ENCODE data around the gene KPNB1. TPM values are rescaled to one million over a fixed set of nuclear protein-coding genes. Genes with fewer than 3 reads are reported as not detected.
A peak's percentile ranks its signal among the peaks of the same experiment; 100 is the strongest.

Gene KPNB1
- 100 to 1,000 TPM; 162 to 223 (median 175) TPM for total RNA-seq

- TF ChIP-seq POLR2AphosphoS5 (IDR thresholded peaks at IDR 0.05) (peak; percentile 87 to 92), EP300 (IDR thresholded peaks at IDR 0.05) (peak in 1 of 4 donors; percentile 76), POLR2A (IDR thresholded peaks at IDR 0.05) (peak in 2 of 4 donors; percentile 49 to 84), CTCF (IDR thresholded peaks at IDR 0.05) (peak in 3 of 6 experiments; percentile 18 to 39 (median 26))
- peak; percentile 99 to 100 for DNase-seq
- Histone ChIP-seq H3K27me3 (no peaks in the 10 kb centered on the region), H3K36me3 (peaks cover 15 to 28% (median 24%) of the 10 kb centered on the region in 4 donors), H3K4me3 (peak within 1 kb of the TSS; percentile 93 to 98 (median 94)), H3K4me1 (peaks cover 20 to 58% (median 30%) of the 10 kb centered on the region in 4 donors), H3K27ac (peak within 1 kb of the TSS; percentile 85 to 99 (median 96)), H3K9me3 (no peaks in the 10 kb centered on the region)
- WGBS, 2 donors, result 0% methylated on average over 45 to 71 of the region's 74 CpGs
- peak; percentile 95 to 97 for ATAC-seq (ENCODE audit: low FRiP score in 2 of 2)
These were observed at the start of gene KPNB1 for GRCh38 chr17:47649153-47649971. Gene KPNB1 (plus strand): TSS chr17:47649919. CDS start chr17:47650245, 326 bp downstream.

DNA sequence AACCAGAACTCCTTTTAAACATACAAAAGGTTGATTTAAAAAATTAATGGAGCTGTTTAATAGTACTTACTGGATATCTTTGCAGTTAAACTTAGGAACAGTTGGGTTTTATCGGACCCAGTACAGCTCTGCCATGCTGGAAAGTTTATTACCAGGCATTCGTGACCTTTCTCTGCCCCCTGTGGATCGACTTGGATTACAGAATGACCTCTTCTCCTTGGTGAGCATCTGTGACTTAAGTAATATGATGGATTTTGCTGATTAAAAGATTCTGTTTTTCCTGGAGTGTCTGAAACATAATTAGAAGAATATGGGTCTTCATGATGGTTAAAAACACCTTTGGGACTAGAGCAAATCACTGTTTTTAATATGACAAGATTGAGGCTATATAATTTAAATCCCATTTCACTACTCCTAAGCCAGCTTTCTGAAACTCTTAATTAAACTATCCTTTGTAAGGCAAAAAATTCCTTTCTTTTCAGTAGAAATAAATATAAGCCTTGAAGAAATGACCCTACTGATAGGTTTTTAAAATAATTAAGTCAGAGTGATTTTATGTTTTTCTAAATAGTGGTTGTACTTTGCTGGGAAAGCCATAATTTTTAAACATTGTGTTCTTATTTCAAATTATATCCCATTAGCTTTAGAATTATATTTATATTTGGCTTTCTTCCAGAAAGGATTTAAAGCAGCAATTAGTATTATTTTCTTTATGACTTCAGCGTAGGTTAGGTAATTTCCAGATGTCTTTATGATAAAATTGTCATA lies 45.7 kb upstream of the KPNB1 start:
- no peak overlapping the region for H3K27ac ChIP-seq
- peaks cover 34 to 95% (median 68%) of the 10 kb centered on the region in 4 donors for H3K36me3 ChIP-seq
- no peaks in the 10 kb centered on the region for H3K4me1 ChIP-seq
- H3K9me3 ChIP-seq, result no peaks in the 10 kb centered on the region
- ATAC-seq (ENCODE audit: low FRiP score in 2 of 2) (no peak), DNase-seq (no peak)
- H3K27me3 ChIP-seq, result no peaks in the 10 kb centered on the region
- WGBS, 2 donors, result 72 to 82% methylated on average over 4 of the region's 4 CpGs
- TF ChIP-seq EP300 (IDR thresholded peaks at IDR 0.05), result no peak
- TF ChIP-seq POLR2A (IDR thresholded peaks at IDR 0.05), result no peak
- no peak for TF ChIP-seq POLR2AphosphoS5 (IDR thresholded peaks at IDR 0.05)
- TF ChIP-seq CTCF (IDR thresholded peaks at IDR 0.05), result no peak
- no peak overlapping the region for H3K4me3 ChIP-seq

GRCh38 chr17:47604598-47604927 lies 45.2 kb upstream of the KPNB1 start:
- WGBS, 2 donors, result 74 to 91% methylated on average over 1 of the region's 1 CpG
- no peak for TF ChIP-seq EP300 (IDR thresholded peaks at IDR 0.05)
- TF ChIP-seq POLR2AphosphoS5 (IDR thresholded peaks at IDR 0.05), result no peak
- TF ChIP-seq CTCF (IDR thresholded peaks at IDR 0.05), result no peak
- TF ChIP-seq POLR2A (IDR thresholded peaks at IDR 0.05), result no peak
- H3K27me3 ChIP-seq, result no peaks in the 10 kb centered on the region
- no peaks in the 10 kb centered on the region for H3K4me1 ChIP-seq
- H3K27ac ChIP-seq, result no peak overlapping the region
- ATAC-seq (ENCODE audit: low FRiP score in 2 of 2), result peak in 1 of 2 donors; percentile 52
- DNase-seq, result no peak
- H3K9me3 ChIP-seq, result no peaks in the 10 kb centered on the region
- H3K36me3 ChIP-seq, result peaks cover 33 to 90% (median 68%) of the 10 kb centered on the region in 4 donors
- no peak overlapping the region for H3K4me3 ChIP-seq

GRCh38 chr17:47605011-47605410 lies 44.7 kb upstream of the KPNB1 start:
- Histone ChIP-seq H3K4me3 (no peak overlapping the region), H3K27me3 (no peaks in the 10 kb centered on the region), H3K36me3 (peaks cover 29 to 90% (median 65%) of the 10 kb centered on the region in 4 donors), H3K27ac (no peak overlapping the region), H3K9me3 (no peaks in the 10 kb centered on the region), H3K4me1 (no peaks in the 10 kb centered on the region)
- WGBS, 2 donors, result 68 to 86% methylated on average over 1 of the region's 1 CpG
- DNase-seq, result no peak
- ATAC-seq (ENCODE audit: low FRiP score in 2 of 2), result no peak
- TF ChIP-seq POLR2AphosphoS5 (IDR thresholded peaks at IDR 0.05), result no peak
- no peak for TF ChIP-seq POLR2A (IDR thresholded peaks at IDR 0.05)
- no peak for TF ChIP-seq EP300 (IDR thresholded peaks at IDR 0.05)
- no peak for TF ChIP-seq CTCF (IDR thresholded peaks at IDR 0.05)
